Activated CD4-positive, CD25-positive, alpha-beta regulatory T cell (primary cell): Measurements from ENCODE around the gene USH1G.

Source experiments
- DNase-seq, 4 experiments: peaks; one replicate each; lab custom pipeline; 2025; lab: John Stamatoyannopoulos, UW

USH1G gene

DNA sequence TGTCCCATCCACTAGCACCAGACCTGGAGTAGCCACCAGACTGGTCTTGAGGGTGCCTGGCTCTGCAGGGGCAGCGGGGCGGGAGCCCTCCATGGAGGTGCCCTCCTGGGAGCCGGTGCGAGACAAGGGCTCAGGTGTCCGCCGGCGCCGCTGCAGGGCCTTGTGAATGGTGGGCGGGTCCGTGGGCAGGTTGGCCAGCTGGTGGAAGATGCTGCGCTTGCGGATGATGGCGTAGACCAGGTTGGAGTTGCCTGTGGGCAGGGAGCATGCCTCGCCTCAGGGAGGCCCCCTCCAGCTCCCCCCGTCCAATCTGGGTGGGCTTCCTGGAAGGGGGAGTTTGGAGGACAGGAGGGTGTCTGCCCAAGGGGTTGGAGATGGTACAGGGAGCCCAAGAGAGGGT is 31.1 kb upstream of the USH1G start:
- DNase-seq = no peak

DNA sequence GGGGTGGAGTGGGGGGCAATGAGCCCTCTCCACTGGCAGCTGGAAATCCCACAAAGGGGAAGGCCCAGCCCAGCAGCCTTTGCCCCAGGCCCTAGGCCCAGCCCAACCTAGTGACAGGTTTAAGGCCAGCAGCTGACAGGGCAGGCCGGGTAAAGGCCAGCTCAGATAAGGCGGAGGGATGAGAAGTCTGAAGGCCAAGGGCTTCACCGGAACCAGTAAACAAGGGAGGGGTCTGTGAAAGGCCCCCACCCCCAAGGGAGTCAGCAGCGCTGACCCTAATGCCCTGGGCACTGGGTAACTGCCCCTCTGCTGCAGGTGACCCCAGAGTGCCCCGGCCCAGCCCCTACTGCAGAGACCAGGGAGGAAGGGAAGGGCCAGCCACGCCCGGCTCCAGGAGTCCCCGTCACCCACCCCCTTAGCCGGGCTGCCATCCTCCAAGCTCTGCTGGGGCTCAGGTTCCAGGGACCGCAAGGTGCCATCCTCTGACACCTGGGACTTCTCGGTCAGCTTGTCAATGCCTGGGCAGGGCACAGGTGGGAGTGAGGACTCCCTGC is 30.2 kb upstream of the USH1G start:
- DNase-seq = no peak

DNA sequence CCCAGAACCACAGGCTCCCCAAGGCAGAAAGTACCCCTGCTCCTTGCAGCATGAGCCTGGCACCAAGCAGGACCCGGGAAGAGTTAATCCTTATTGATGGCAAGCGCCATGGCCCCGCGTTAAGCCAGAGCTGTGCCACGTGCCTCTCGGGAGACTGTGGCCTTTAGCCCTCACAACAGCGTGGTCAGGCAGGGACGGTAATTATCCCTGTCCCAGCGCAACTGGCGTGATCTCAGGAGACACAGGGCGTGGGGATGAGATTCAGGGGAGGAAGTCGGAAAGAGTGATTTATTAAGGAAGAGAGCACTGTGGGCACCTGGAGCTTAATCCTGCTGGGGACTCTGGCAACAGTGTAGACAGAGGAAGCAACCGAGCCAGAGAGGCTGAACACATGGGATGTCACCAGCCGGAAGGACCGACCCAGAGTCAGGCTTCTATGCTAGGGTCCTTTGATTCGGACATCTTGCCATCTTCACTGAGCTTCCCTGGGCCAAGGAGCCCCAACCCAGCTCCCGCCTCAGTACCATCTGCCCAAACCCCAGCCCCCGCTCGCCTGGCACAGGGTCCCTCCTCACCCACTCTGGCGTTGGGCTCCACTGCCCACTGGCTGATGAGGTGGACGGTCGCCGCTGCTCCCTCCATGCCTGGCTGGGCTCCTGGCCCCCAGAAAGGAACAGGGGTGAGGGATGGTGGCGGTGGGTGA is 29.5 kb upstream of the USH1G start:
- no peak for DNase-seq

DNA sequence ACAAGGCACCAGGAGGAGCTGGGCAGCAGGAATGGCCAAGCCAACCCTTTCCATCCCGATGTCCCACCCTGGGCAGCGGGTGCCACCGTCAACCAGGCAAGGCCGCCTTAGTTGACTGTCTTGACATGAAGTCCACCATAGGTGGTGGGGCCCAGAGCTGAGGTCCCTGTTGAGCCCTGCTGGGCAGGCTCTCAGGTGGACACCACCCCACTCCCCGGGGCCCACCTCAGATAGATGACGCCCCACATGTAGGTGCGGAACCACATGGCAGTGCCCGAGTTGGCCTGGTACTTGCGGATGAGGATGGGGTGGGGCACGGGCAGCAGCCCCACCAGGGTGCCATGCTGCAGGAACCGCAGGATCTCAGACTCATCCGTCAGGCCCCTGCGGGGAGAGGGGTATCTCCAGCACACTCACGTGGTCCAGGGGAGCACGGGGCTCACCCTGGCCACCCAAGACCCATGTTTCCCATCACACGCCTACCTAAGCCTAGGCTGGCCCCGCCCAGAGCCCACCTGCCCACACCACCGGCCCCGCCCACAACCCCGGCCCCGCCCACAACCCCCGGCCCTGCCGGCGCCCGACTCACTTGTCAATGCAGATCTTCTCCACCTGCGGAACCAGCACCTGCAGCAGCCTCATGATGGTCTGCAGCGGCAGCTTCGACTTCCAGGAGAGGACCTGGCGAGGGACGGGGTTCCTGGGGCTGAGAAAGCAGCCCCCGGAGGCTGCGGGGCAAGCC is 28.8 kb upstream of the USH1G start:
- no peak for DNase-seq

DNA sequence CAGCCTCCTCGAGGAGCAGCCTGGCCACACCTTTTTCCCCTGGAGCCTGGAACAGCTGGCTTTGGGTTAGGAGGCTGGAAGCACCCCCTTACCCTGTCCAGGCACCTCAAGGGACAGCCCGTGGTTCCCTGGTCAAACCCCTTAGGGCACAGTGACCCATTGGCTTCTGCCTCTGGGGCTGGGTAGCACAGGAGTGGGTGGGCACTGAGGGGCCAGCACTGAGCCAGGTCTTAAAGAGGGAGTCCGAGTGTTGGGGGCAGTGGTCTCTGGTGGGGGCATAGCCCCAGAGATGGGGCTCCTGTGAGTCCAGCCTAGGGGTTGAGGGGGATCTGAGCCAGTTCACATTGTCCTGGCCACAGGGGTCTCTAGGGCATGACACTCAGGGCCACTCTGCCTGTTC is 28.0 kb upstream of the USH1G start:
- DNase-seq = no peak

DNA sequence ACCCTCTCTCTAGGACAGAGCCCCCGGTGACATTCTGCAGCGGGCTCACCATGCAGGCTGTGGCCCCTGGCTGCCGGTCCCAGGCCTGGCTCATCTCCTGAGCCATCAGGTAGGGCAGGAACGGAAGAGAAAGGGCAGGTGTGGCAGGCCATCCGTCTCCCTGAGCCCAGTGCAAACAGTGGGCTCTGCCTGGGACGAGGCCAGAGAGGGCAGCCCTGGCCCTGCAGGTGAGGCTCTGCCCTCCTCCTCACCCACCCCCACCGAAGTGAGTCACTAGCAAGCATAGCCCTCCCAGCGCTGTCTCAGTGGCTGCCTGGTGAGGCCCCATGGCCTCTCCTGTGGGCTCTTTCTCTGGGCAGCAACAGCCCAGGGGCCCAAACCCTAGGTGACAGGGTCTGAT is 27.2 kb upstream of the USH1G start:
- no peak for DNase-seq

DNA sequence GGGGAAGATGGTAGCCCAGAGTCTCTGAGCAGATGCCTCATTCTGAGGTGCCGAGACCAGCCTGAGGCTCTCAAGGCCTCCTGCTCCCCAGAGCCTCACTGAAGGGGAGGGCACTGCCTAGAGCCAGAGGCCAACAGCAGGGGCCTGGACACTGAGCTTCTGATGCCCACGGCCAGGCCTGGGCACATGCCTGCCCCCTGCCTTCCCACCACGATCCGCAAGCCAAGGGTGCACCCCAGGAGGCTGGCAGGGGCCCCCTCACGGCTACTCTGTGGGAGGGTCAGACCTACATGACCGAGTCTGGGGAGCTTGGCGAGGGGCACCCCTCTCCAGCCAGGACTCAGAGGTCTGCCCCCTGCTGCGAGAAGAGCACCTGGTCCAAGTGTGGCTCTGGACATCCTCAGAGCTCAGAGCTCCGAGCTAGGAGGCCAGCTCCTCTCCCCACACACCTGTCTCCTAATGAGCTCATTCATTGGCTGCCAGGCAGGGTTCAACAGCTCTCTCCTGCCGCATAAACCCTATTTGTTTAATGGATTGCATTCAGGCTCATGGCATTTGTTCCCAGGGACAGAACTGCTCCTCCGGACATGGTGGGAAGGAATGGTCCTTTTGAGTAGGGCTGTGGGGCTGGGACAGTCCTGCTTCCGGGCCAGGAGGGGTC is 26.5 kb upstream of the USH1G start:
- DNase-seq = no peak

DNA sequence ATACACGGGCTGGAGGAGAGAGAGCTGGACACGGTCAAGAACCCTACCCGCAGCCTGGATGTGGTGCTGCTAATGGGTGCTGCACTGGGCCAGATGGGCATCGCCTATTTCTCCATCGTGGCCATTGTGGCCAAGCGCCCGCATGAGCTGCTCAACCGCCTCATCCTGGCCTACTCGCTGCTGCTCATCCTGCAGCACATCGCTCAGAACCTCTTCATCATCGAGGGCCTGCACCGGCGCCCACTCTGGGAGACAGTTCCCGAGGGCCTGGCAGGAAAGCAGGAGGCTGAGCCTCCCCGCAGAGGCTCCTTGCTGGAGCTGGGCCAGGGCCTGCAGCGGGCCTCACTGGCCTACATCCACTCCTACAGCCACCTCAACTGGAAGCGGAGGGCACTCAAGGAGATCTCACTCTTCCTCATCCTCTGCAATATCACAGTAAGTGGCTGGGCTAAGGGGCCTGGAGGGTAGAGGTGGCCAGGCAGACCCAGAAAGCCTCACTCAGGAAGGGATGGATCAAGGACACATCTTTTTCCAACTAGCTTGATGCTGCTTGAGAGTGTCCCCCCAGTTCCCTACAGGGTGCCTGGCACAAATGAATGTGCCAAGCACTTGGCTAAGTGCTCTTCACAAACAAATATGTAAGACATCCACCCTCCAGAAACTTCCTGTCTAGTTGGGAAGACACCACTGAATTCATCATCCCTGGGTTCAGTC is 24.1 kb upstream of the USH1G start:
- no peak for DNase-seq

DNA sequence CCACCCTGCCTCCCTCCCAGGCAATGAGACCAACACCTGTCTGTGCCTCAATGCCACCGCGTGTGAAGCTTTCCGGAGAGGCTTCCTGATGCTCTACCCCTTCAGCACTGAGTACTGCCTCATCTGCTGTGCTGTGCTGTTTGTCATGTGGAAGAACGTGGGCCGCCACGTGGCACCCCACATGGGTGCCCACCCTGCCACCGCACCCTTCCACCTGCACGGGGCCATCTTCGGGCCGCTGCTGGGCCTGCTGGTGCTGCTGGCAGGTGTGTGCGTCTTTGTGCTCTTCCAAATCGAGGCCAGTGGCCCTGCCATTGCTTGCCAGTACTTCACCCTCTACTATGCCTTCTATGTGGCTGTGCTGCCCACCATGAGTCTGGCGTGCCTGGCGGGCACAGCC is 23.6 kb upstream of the USH1G start:
- DNase-seq = no peak

DNA sequence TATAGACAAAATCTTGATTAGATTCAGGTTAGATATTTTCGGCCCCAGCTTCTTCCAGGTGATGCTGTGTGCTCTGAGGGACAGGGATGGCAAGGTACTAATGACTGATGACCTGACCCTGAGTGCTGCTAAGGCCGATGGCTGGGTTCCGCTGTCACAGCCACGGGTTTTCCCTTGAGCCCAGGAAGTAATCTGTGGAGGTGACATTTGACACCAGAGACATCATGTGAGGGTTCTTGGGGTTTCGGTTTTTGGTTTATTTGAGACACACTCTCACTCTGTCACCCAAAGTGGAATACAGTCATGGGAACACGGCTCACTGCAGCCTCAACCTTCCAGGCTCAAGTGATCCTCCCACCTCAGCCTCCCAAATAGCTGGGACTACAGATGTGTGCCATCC is 22.5 kb upstream of the USH1G start:
- DNase-seq = no peak

DNA sequence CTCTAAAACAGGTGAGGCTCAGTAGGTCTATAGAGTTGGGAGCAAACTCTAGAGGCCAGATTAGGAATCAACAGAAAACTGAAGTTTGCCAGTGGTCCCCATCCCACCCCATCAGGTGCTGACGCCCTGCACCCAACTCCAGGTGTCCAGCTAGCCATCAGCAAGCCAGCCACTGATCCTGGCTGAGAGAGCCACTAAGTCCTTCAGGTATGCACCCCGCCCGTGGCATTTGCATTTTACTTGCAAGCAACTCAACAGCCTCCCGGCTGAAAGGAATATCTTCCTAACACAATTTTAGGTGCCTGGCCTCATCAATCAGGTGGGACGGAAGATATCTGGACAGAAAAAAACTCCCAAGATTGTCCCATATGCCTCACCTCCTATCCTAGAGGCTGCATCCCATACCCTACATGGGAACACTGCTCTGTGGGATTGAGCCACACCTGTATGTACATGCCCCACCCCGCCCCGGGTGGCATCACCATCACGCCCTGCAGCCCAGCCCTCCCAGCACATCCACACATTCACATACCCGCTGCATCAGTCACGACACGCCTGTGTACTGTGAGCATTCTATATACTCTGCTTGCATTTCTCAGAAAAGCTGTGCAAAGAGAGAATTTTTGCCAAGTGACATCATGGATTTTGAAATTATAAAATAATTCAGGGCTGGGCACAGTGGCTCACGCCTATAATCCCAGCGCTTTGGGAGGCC is 20.9 kb upstream of the USH1G start:
- no peak for DNase-seq

DNA sequence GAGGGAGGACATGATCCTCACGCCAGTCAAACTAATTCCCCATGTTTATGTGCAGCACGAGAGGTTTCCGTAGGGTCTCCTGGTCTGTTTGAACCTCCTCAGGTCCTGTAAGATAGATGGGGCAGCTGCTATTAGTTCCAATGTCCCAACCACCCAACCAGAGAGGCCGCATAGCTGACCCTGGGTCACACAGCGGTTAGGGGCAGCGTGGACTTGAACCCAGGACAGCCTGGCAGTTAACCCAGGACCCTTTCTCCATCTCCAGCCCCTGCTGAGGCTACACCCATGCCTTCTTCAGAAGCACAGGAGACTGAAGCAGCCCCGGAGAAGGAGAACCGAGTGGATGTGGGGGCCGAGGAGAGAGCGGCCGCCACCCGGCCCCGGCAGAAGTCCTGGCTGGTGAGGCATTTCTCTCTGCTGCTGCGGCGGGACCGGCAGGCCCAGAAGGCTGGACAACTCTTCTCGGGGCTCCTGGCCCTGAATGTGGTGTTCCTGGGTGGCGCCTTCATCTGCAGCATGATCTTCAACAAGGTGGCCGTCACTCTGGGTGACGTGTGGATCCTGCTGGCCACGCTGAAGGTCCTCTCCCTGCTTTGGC is 18.2 kb upstream of the USH1G start:
- no peak for DNase-seq

DNA sequence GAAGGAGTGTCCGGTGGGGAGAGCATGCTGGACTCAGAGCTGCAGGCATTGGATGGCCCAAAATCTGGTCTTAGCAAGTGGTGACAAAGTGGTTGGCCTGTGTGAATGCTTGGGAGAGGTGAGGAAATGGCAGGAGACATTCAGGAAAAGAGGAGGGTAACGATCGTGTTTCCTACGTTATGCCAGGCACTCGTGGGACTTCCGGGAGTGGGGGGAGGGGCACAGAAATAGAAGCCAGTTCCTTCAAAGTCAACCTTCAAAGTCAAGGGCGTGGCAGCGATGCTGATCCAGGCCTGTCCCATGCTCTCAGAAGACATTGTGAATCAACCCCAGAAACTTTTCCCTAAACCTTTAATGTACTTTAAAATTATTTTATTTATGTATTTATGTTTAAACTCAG is 16.5 kb upstream of the USH1G start:
- no peak for DNase-seq

DNA sequence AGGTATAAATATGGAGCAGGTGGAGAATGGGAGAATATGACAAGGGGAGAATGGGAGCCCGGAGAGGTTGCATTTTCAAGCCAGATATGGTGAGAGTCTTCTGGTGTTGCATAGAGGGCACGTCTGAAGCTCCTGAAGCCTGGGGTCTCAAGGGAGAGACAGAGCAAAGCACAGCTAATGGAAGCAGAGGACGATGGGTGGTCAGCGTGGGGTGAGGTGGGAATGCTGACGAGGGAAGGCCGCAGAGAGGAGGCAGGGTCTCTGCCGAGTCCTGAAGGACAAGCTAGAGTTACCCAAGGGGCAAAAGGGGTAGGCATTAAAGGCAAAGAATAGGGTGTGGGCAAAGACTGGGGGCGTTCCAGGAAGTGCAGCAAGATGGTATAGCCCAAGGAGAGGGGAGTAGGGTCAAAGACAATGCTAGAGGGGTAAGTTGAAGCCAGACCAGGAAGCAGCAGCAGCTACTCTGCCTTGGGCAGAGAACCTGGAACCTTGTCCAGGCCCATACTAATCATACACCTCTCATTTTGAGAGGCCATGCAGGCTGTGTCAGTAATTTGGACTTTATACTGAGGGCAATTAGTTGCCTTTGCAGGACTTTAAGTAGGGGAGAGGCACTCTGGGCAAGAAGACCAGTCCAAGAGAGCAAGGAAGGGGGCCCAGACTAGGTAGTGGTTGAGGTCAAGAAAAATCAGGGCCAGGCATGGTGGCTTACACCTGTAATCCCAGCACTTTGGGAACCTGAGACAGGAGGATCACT is 15.3 kb upstream of the USH1G start:
- no peak for DNase-seq

DNA sequence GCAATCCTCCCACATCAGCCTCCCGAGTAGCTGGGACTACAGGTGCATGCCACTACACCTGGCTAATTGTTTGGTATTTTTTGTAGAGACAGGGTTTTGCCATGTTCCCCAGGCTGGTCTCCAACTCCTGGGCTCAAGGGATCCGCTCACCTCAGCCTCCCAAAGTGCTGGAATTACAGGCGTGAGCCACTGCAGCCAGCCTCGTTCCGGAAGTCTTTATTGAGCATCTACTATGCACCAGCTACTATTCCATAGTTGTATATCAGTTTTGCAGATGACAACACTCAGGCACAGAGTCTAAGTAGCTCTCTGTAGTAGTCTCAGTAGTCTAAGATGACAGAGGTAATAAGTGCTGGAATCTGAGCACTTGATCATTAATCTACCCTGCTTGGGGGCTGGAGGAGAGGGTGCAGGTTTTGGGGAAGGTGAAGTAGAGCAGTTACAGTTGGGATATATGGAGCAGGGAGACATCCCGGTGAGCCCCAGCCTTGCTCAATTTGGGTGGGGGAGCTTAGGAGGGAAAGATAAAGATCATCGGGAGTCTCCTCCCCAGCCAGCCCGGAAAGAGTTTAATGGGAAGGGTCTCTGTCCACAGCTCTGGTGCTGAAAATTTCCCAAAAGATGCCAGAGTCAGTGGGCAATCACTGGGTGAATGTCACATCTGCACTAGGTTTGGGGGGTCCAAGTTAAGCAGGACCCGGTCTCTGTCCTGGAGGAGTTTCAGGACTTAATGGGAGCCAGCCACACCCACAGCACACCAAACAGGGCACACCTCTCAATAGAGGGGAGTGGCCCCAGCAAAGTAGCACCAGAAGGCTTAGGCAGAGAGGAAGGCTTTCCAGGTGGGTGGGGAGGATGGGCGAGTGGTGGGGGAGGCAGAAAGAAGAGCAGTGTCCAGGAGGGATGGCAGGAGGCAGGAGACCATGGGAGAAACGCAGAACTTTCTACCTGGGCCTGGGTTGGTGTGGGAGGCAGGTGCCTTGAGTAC is 14.3 kb upstream of the USH1G start:
- no peak for DNase-seq

DNA sequence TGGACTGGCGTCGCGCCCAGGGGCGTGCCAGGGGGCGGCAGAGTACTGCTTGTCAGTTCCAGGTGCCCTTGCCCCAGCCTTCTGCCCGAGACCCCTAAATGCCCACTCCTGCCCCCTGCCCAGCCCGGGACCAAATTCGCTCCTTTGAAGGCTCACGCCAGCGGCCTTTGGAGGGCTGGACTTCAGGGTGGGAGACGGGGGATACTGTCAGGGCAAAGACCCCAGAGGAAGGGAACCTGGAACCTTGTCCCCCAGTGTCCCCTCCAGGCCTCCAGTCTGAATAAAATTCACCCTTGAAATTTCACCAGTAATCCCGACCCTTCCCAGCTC is 13.4 kb upstream of the USH1G start:
- DNase-seq = no peak

DNA sequence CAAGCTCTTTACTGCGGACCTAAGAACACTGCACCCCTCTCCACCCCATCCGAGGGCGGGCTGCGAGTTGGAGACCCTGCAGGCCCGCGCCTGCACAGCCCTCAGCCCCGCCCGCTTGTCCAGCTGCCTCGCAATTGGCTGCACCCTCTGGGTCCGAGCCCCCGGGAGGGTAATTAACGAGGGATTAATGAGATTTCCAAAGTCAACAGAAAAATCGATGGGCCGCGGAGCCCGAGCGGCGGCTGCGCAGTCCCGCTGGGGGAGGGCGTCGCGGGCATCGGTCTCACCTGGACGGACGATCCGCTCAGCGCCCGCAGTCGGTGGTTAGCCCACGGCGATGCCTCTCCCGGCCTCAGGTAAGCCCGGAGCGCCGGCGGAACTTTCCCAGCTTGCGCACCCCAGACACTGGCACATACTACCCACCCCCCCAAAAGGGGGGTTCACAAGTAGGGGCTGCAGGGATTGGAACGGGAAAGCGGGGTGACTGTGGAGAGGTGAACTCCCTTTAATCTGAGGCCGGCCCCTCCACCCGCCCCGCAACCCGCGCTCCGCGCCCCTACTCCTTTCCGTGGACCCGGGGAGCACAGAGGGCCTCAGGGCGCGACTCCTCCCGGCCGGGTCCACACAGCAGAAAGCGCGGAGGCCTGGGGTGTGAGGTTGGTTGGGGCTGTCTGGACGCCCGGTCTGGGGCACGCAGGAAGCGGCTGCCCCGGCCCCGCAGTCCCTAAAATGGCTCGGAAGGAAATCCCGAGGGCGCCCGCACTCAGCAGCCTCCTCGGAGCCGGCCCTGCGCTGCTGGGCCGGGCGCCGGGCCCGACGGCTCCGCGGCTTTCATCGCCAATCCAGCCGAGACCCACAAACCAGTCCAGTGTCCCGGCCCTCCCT is 12.8 kb upstream of the USH1G start, which contains the start of gene OTOP3:
TSS of gene OTOP3 (plus strand) at position 314 of the 885 bp plus-strand sequence. CDS start at position 338, 24 bp downstream.
- DNase-seq = no peak

DNA sequence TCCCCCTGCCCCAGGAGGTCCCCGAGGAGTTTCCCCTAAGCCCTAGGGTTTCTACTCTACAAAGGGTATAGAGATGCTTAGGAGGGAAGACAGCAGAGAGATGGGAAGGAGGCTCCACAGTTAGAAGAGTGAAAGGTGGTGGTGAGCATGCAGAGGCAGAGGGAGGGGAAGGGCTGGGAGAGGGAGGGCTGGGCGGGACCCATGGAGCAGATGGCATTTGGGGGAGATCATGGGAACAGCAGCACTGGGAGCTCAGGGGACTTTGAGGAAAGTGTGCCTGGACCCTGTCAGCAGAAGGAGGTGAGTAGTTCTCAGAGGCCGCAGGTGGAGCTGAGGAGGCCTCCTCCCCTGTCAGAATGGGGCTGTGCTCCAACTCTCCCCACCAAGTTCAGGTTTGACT is 12.0 kb upstream of the USH1G start:
- DNase-seq = no peak
